Suprapubic skin (tissue), 4 donors: ENCODE measurements around the gene SHCBP1L. TPM values are rescaled to one million over a fixed set of nuclear protein-coding genes. Genes with fewer than 3 reads are reported as not detected.

Experiments used
- DNase-seq, 2 donors: peaks; one replicate each; pipeline ENCODE4 v3.0.0-alpha.2; 2019; ENCODE audit warnings: low spot score in 2 of 2
- H3K27ac ChIP-seq: fragments of 200-600 bp; sonication (generic); one replicate; pipeline ENCODE4 v1.5.1; 2019
- H3K27me3 ChIP-seq: fragments of 200-600 bp; sonication (generic); one replicate; pipeline ENCODE4 v1.5.1; 2019
- H3K36me3 ChIP-seq: fragments of 200-600 bp; sonication (generic); one replicate; pipeline ENCODE4 v1.5.1; 2019
- H3K4me1 ChIP-seq: fragments of 200-600 bp; sonication (generic); one replicate; pipeline ENCODE4 v1.5.1; 2019
- H3K4me3 ChIP-seq: fragments of 200-600 bp; sonication (generic); one replicate; pipeline ENCODE4 v1.5.1; 2019; ENCODE audit warnings: mild to moderate bottlenecking
- H3K9me3 ChIP-seq: fragments of 200-600 bp; sonication (generic); one replicate; pipeline ENCODE4 v1.5.1; 2019
- EP300 ChIP-seq: sonication (generic); formaldehyde crosslinking; IDR thresholded peaks from one replicate; pipeline ENCODE4 v1.6.1; 2017; ENCODE audit warnings: antibody characterized with exemption
- POLR2A ChIP-seq, 2 donors: fragments of 450-650 bp; IDR thresholded peaks; one replicate each; pipeline ENCODE4 v1.6.1; 2017; ENCODE audit warnings: antibody characterized with exemption in 2 of 2, mild to moderate bottlenecking in 2 of 2, moderate library complexity in 2 of 2
- POLR2AphosphoS5 ChIP-seq, 3 donors: sonication (generic); formaldehyde crosslinking; IDR thresholded peaks; one replicate each; pipeline ENCODE4 v1.6.1; 2017; ENCODE audit warnings: antibody characterized with exemption in 3 of 3
- WGBS: methylation state at CpG from one replicate; pipeline ENCODE4 v1.1.5; 2018; 5-methylcytosine and 5-hydroxymethylcytosine counted together
- total RNA-seq, 4 donors: library from RNA; depleted of rRNA; stranded (reverse); fragments of >200 nt; gene quantifications; one replicate each; pipeline ENCODE4 v1.1.0, GENCODE V29; 2016
- TF ChIP-seq, protein P1 (sequence below), 2 donors: fragments of 200-600 bp in 1 of 2; fragments of 450-650 bp in 1 of 2; sonication (generic) in 1 of 2; IDR thresholded peaks; one replicate each; pipeline ENCODE4 v1.5.1; 2016 to 2019; ENCODE audit warnings: antibody characterized with exemption in 2 of 2, mild to moderate bottlenecking in 1 of 2, moderate library complexity in 1 of 2

SHCBP1L gene
- total RNA-seq: not detected

DNA sequence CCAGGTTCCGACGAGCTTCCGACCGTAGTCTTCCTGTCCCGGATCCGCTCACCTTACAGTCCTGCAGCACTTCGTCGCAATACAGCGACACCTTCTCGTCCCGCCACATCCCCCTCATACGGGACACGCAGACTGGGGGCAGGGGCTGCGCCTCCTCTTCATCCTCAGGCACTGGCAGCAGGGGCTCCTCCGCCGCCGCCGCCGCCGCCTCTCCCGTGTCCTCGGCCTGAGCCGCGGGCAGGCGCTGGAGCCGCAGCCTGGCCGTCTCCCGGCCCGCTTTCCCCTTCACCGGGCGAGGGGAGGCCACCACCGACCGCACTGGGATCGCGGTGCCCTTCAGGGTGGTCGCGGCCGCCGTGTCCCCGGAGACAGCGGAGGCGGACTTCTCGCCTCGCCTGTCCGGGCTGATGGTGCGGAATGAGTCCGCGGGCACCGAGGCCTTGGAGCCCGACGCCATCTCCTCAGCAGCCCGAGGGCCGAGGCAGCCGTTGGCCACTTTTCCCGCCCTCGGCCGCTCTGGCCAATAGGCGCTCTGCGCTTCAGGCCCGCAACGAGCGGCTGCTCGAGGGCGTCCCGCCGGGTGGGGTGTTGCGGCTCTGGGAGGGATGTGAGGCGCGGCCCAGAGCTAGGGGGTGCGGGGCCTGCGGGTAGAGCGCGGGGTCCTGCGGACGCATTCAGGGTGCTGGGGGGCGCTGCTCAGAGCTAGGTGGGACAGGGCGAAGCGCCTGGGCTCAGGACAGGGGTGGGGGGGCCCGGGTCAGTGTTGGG is at the start of gene SHCBP1L:
TSS of gene SHCBP1L (minus strand) at position 490 of the 768 bp plus-strand sequence. CDS start at position 457, 33 bp downstream.
- Histone ChIP-seq H3K4me1 (peaks cover 11% of the 10 kb centered on the region), H3K36me3 (no peaks in the 10 kb centered on the region), H3K27ac (no peak within 1 kb of the TSS), H3K4me3 (peak within 1 kb of the TSS; percentile 47), H3K27me3 (peaks cover 19% of the 10 kb centered on the region), H3K9me3 (no peaks in the 10 kb centered on the region)
- no peak for DNase-seq
- TF ChIP-seq POLR2AphosphoS5 (IDR thresholded peaks at IDR 0.05) (no peak), EP300 (no peak), POLR2A (IDR thresholded peaks at IDR 0.05) (no peak)
- TF ChIP-seq, protein P1, sequence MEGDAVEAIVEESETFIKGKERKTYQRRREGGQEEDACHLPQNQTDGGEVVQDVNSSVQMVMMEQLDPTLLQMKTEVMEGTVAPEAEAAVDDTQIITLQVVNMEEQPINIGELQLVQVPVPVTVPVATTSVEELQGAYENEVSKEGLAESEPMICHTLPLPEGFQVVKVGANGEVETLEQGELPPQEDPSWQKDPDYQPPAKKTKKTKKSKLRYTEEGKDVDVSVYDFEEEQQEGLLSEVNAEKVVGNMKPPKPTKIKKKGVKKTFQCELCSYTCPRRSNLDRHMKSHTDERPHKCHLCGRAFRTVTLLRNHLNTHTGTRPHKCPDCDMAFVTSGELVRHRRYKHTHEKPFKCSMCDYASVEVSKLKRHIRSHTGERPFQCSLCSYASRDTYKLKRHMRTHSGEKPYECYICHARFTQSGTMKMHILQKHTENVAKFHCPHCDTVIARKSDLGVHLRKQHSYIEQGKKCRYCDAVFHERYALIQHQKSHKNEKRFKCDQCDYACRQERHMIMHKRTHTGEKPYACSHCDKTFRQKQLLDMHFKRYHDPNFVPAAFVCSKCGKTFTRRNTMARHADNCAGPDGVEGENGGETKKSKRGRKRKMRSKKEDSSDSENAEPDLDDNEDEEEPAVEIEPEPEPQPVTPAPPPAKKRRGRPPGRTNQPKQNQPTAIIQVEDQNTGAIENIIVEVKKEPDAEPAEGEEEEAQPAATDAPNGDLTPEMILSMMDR (IDR thresholded peaks at IDR 0.05): no peak
- 55% methylated on average over 41 of the region's 79 CpGs for WGBS

DNA sequence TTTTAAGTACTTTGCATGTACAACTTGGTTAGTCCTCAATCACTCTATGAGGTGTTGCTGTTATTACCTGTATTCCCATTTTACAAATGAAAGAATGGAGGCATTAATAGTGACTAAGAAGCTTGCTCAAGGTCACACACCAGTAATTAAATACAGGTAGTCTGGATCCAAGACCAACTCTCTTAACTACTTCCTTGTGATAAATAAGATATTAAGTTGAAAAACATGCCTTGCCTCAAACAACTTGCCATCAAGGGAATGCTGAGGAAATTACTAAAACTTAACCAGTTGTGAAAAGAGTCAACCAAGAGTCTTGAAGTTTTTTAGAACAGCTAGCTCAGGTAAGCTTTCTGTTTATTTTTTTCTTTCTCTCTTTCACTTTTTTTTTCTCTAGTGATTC is 49.3 kb upstream of the SHCBP1L start:
- H3K9me3 ChIP-seq: no peaks in the 10 kb centered on the region
- no peaks in the 10 kb centered on the region for H3K36me3 ChIP-seq
- H3K4me3 ChIP-seq: no peak overlapping the region
- H3K4me1 ChIP-seq: peaks cover 14% of the 10 kb centered on the region
- peak overlapping the region; percentile 27 for H3K27ac ChIP-seq
- no peak for DNase-seq
- H3K27me3 ChIP-seq: no peaks in the 10 kb centered on the region
- TF ChIP-seq EP300 (no peak), POLR2A (IDR thresholded peaks at IDR 0.05) (no peak), POLR2AphosphoS5 (IDR thresholded peaks at IDR 0.05) (no peak)
- TF ChIP-seq, protein P1 (IDR thresholded peaks at IDR 0.05): no peak

- 77% methylated on average over 4 of the region's 4 CpGs for WGBS
- Histone ChIP-seq H3K36me3 (no peaks in the 10 kb centered on the region), H3K4me3 (no peak overlapping the region), H3K4me1 (peaks cover 14% of the 10 kb centered on the region), H3K27ac (no peak overlapping the region), H3K27me3 (no peaks in the 10 kb centered on the region), H3K9me3 (no peaks in the 10 kb centered on the region)
- TF ChIP-seq EP300 (no peak), POLR2A (IDR thresholded peaks at IDR 0.05) (no peak), POLR2AphosphoS5 (IDR thresholded peaks at IDR 0.05) (no peak)
- TF ChIP-seq, protein P1 (IDR thresholded peaks at IDR 0.05): no peak
- no peak for DNase-seq
Measured at GRCh38 chr1:183000167-183000962, 47.4 kb upstream of the SHCBP1L start.

- H3K4me1 ChIP-seq: peaks cover 12% of the 10 kb centered on the region
- no peak overlapping the region for H3K27ac ChIP-seq
- no peaks in the 10 kb centered on the region for H3K27me3 ChIP-seq
- no peaks in the 10 kb centered on the region for H3K36me3 ChIP-seq
- no peak for DNase-seq
- TF ChIP-seq POLR2AphosphoS5 (IDR thresholded peaks at IDR 0.05): no peak
- TF ChIP-seq POLR2A (IDR thresholded peaks at IDR 0.05): no peak
- TF ChIP-seq, protein P1 (IDR thresholded peaks at IDR 0.05): no peak
- TF ChIP-seq EP300: no peak
- no peaks in the 10 kb centered on the region for H3K9me3 ChIP-seq
- H3K4me3 ChIP-seq: no peak overlapping the region
Measured at GRCh38 chr1:182998482-182998881, 45.5 kb upstream of the SHCBP1L start.

DNA sequence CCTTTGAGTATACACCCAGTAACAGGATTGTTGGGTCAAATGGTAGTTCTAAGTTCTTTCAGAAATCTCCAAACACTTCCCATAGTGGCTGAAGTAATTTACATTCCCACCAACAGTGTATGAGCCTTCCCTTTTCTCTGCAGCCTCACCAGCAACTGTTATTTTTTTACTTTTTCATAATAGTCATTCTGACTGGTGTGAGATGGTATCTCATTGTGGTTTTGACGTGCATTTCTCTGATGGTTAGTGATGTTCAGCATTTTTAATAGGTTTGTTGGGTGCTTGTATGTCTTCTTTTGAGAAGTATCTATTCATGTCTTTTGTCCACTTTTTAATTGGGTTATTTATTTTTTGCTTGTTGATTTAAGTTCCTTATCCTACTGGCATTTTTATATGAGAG is 43.9 kb upstream of the SHCBP1L start:
- no peaks in the 10 kb centered on the region for H3K36me3 ChIP-seq
- 74% methylated on average over 1 of the region's 1 CpG for WGBS
- no peak overlapping the region for H3K4me3 ChIP-seq
- no peaks in the 10 kb centered on the region for H3K27me3 ChIP-seq
- no peak overlapping the region for H3K27ac ChIP-seq
- no peak for TF ChIP-seq POLR2A (IDR thresholded peaks at IDR 0.05)
- no peak for TF ChIP-seq POLR2AphosphoS5 (IDR thresholded peaks at IDR 0.05)
- TF ChIP-seq, protein P1 (IDR thresholded peaks at IDR 0.05): no peak
- TF ChIP-seq EP300: no peak
- H3K9me3 ChIP-seq: no peaks in the 10 kb centered on the region
- DNase-seq: no peak
- no peaks in the 10 kb centered on the region for H3K4me1 ChIP-seq
